ENCODE data around the gene POLR2F. TPM values are rescaled to one million over a fixed set of nuclear protein-coding genes. Genes with fewer than 3 reads are reported as not detected.

The POLR2F gene
- total RNA-seq, 2 experiments from 2014 or later = 70.1 to 70.6 TPM

Small RNAs within 50 kb of the gene (microRNA-seq; reads per million reads assigned to microRNA genes)
- gene MIR4534 (ENCODE audit: borderline microRNAs expressed, borderline replicate concordance) = not detected
- 1.6 reads per million for gene MIR6820 (ENCODE audit: borderline microRNAs expressed, borderline replicate concordance)

Other genes with a start within 250 kb of the POLR2F start
- gene GCAT, start 145.8 kb upstream of the POLR2F start, total RNA-seq = 10 to 100 TPM; 26.9 to 27.2 TPM
- not detected for gene GALR3, start 130.3 kb upstream of the POLR2F start, total RNA-seq
- gene ANKRD54, start 109.4 kb upstream of the POLR2F start, total RNA-seq = 10 to 100 TPM; 13.5 to 15.6 TPM
- gene EIF3L, start 104.3 kb upstream of the POLR2F start, total RNA-seq = 100 to 1,000 TPM; 776 to 797 TPM
- gene MICALL1, start 47.4 kb upstream of the POLR2F start, total RNA-seq = 10 to 100 TPM; 12.0 to 12.9 TPM
- gene C22orf23, start 98 bp upstream of the POLR2F start, total RNA-seq = not detected
- gene SOX10, start 30.9 kb downstream of the POLR2F start, total RNA-seq = not detected
- gene PICK1, start 103.7 kb downstream of the POLR2F start, total RNA-seq = 10 to 100 TPM; 17.9 to 22.1 TPM
- not detected for gene SLC16A8, start 130.5 kb downstream of the POLR2F start, total RNA-seq
- 1 to 10 TPM; 1.2 to 1.6 TPM for gene BAIAP2L2, start 157.0 kb downstream of the POLR2F start, total RNA-seq
- 10 to 100 TPM; 80.2 to 85.3 TPM for gene PLA2G6, start 228.1 kb downstream of the POLR2F start, total RNA-seq
- 1 to 10 TPM; 2.7 to 2.8 TPM for gene MAFF, start 248.3 kb downstream of the POLR2F start, total RNA-seq